ENCODE data around the gene STK32B.

- TF ChIP-seq, protein P1, sequence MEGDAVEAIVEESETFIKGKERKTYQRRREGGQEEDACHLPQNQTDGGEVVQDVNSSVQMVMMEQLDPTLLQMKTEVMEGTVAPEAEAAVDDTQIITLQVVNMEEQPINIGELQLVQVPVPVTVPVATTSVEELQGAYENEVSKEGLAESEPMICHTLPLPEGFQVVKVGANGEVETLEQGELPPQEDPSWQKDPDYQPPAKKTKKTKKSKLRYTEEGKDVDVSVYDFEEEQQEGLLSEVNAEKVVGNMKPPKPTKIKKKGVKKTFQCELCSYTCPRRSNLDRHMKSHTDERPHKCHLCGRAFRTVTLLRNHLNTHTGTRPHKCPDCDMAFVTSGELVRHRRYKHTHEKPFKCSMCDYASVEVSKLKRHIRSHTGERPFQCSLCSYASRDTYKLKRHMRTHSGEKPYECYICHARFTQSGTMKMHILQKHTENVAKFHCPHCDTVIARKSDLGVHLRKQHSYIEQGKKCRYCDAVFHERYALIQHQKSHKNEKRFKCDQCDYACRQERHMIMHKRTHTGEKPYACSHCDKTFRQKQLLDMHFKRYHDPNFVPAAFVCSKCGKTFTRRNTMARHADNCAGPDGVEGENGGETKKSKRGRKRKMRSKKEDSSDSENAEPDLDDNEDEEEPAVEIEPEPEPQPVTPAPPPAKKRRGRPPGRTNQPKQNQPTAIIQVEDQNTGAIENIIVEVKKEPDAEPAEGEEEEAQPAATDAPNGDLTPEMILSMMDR (IDR thresholded peaks at IDR 0.05; ENCODE audit: low read depth, low read length, missing input control) = no peak
- TF ChIP-seq, protein P2, sequence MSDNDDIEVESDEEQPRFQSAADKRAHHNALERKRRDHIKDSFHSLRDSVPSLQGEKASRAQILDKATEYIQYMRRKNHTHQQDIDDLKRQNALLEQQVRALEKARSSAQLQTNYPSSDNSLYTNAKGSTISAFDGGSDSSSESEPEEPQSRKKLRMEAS (IDR thresholded peaks at IDR 0.05) = no peak
- no peak for TF ChIP-seq EGR1 (IDR thresholded peaks at IDR 0.05; ENCODE audit: low read depth in 2 of 2)
Observed at GRCh38 chr4:5517372-5517771, 466.1 kb downstream of the STK32B start.

Measured in liver (tissue), 3 donors.